K562 (cell line): ENCODE measurements around the gene PHF21A. TPM values are rescaled to one million over a fixed set of nuclear protein-coding genes. Genes with fewer than 3 reads are reported as not detected.
A peak's percentile ranks its signal among the peaks of the same experiment; 100 is the strongest.

Experiments
- ATAC-seq: fragments of 200-7000 bp; cut with Tn5 transposase; 3 replicates; pipeline ENCODE4 v1.9.1; 2020; ENCODE audit warnings: moderate library complexity
- BruUV-seq: library from RNA; stranded (reverse); fragments of 400-500 nt; replicated peaks from 2 replicates; lab custom pipeline; 2021; lab: Mats Ljungman, UMichigan
- CTCF ChIA-PET: fragments of 300-600 bp; formaldehyde crosslinking; extraction: SDS; loops from one replicate; lab custom pipeline; 2021; ENCODE audit warnings: low intra/inter-chr PET ratio; lab: Yijun Ruan, JAX
- POLR2A ChIA-PET: fragments of 300-600, 350-650 bp; sonication (Branson Sonifier 250); formaldehyde crosslinking; extraction: SDS; loops from one replicate; lab custom pipeline; 2021; ENCODE audit warnings: antibody characterized with exemption, inconsistent platforms; lab: Yijun Ruan, JAX
- DNase-seq, 4 experiments: peaks; one replicate each; pipeline versions ENCODE4 v3.0.0 to v3.0.0-alpha.2; 2011 to 2018; ENCODE audit warnings: low spot score in 3 of 4, mixed read lengths in 3 of 4; ENCODE audit errors: extremely low read depth in 1 of 4
- FAIRE-seq: peaks from 2 replicates; lab custom pipeline; 2011; peaks lifted over from hg19 to GRCh38; lab: Jason Lieb, UNC
- H2AFZ ChIP-seq: 2 replicates; pipeline ENCODE4 v1.6.0; 2011; ENCODE audit warnings: low read depth, low read length, control low read depth, inconsistent platforms
- H3K27ac ChIP-seq: fragments of 200-600 bp; 3 replicates; pipeline ENCODE4 v1.8.0; 2011; ENCODE audit warnings: low read depth, mild to moderate bottlenecking, control low read depth, inconsistent platforms, low read length, moderate library complexity, mixed read lengths; ENCODE audit errors: extremely low read depth
- H3K27me3 ChIP-seq, 2 experiments: fragments of 300-600 bp in 1 of 2; 2 replicates in 1 of 2; 3 replicates in 1 of 2; pipeline versions ENCODE4 v1.6.0 to v1.8.0; 2011; ENCODE audit warnings: inconsistent platforms in 2 of 2, low read length in 2 of 2, mild to moderate bottlenecking in 1 of 2, mixed read lengths in 1 of 2, moderate library complexity in 1 of 2; ENCODE audit not compliant: control insufficient read depth in 2 of 2, insufficient read depth in 2 of 2
- H3K36me3 ChIP-seq: fragments of 300-600 bp; 3 replicates; pipeline ENCODE4 v1.8.0; 2011; ENCODE audit warnings: mild to moderate bottlenecking, low read length, inconsistent platforms; ENCODE audit not compliant: control insufficient read depth, insufficient read depth
- H3K4me1 ChIP-seq, 2 experiments: fragments of 200-600 bp in 1 of 2; replicated peaks in 1 of 2; 2 replicates in 1 of 2; 3 replicates in 1 of 2; pipeline versions ENCODE4 v1.5.1 to v1.8.0; 2011; ENCODE audit warnings: inconsistent platforms in 2 of 2, low read length in 2 of 2, mild to moderate bottlenecking in 1 of 2, mixed read lengths in 1 of 2, moderate library complexity in 1 of 2; ENCODE audit not compliant: control insufficient read depth in 2 of 2, insufficient read depth in 2 of 2
- H3K4me2 ChIP-seq: 2 replicates; pipeline ENCODE4 v1.6.1; 2011; ENCODE audit warnings: low read length, control low read depth, inconsistent platforms, mixed read lengths; ENCODE audit not compliant: insufficient read depth
- H3K4me3 ChIP-seq: fragments of 200-600 bp; sonication (generic), shearing (Covaris generic); 2 replicates; pipeline ENCODE4 v1.5.1; 2016; ENCODE audit warnings: control low read depth, inconsistent platforms
- H3K79me2 ChIP-seq: fragments of 200-600 bp; 3 replicates; pipeline ENCODE4 v1.8.0; 2011; ENCODE audit warnings: low read length, inconsistent platforms; ENCODE audit not compliant: control insufficient read depth, insufficient read depth
- H3K9ac ChIP-seq, 2 experiments: 2 replicates each; pipeline versions ENCODE4 v1.6.0 to v1.6.1; 2011; ENCODE audit warnings: low read depth in 2 of 2, low read length in 2 of 2, control low read depth in 1 of 2, inconsistent platforms in 1 of 2, mild to moderate bottlenecking in 1 of 2, mixed read lengths in 1 of 2; ENCODE audit not compliant: insufficient read depth in 1 of 2
- H3K9me1 ChIP-seq: one replicate; pipeline ENCODE4 v1.6.0; 2011; ENCODE audit warnings: inconsistent platforms, mild to moderate bottlenecking, low read length, moderate library complexity; ENCODE audit not compliant: control insufficient read depth, insufficient read depth
- H3K9me3 ChIP-seq: replicated peaks from 2 replicates; pipeline ENCODE4 v1.5.1; 2011; ENCODE audit warnings: low read depth, low read length, inconsistent platforms; ENCODE audit not compliant: control insufficient read depth, insufficient read depth
- H4K20me1 ChIP-seq: replicated peaks from 2 replicates; pipeline ENCODE4 v1.6.1; 2011; ENCODE audit warnings: low read length, inconsistent platforms, mixed read lengths; ENCODE audit not compliant: control insufficient read depth, insufficient read depth
- ARNT ChIP-seq, 2 experiments: fragments of 450-650 bp; IDR thresholded peaks; 2 replicates each; pipeline ENCODE4 v1.6.1; 2016; ENCODE audit warnings: mild to moderate bottlenecking in 1 of 2
- BCL6 ChIP-seq: fragments of 250-450 bp; sonication (Bioruptor Pico); IDR thresholded peaks from 2 replicates; pipeline ENCODE4 v1.4.0; 2020
- BHLHE40 ChIP-seq: IDR thresholded peaks from 2 replicates; pipeline ENCODE4 v1.6.1; 2011; ENCODE audit warnings: low read length, improper control_type of control experiment
- CSDE1 ChIP-seq, 2 experiments: fragments of 450-650 bp; IDR thresholded peaks; 2 replicates each; pipeline ENCODE4 v1.6.1; 2016; ENCODE audit warnings: mild to moderate bottlenecking in 1 of 2
- KAT7 ChIP-seq: sonication (generic); formaldehyde crosslinking; IDR thresholded peaks from 2 replicates; pipeline ENCODE4 v1.8.0; 2022; ENCODE audit warnings: missing genetic modification reagents, mild to moderate bottlenecking, borderline replicate concordance
- MAFF ChIP-seq: IDR thresholded peaks from 2 replicates; pipeline ENCODE4 v1.6.1; 2012; ENCODE audit warnings: low read length, improper control_type of control experiment
- POLR3A ChIP-seq: IDR thresholded peaks from 2 replicates; pipeline ENCODE4 v1.6.1; 2011; ENCODE audit warnings: borderline replicate concordance, mild to moderate bottlenecking, moderate library complexity; ENCODE audit not compliant: insufficient read length, insufficient read depth; ENCODE audit errors: extremely low read depth
- PRPF4 ChIP-seq: fragments of 200-400 bp; formaldehyde crosslinking; IDR thresholded peaks from one replicate; pipeline ENCODE4 v1.6.1; 2017; ENCODE audit warnings: low read length, low read depth, mild to moderate bottlenecking; ENCODE audit not compliant: insufficient read depth, poor library complexity, severe bottlenecking
- SREBF1 ChIP-seq: fragments of 150-350 bp; IDR thresholded peaks from 2 replicates; pipeline ENCODE4 v1.6.1; 2014; ENCODE audit warnings: antibody characterized with exemption, low read depth, low read length, borderline replicate concordance
- SRSF3 ChIP-seq: fragments of 200-400 bp; formaldehyde crosslinking; IDR thresholded peaks from 2 replicates; pipeline ENCODE4 v1.6.1; 2016; ENCODE audit warnings: mild to moderate bottlenecking, low read length, moderate library complexity; ENCODE audit not compliant: insufficient read depth
- TEAD2 ChIP-seq: fragments of 450-650 bp; IDR thresholded peaks from 2 replicates; pipeline ENCODE4 v1.6.1; 2016; ENCODE audit warnings: missing genetic modification characterization, control low read depth, missing compliant biosample characterization
- WGBS: fragments of 100-300 bp; shearing (Covaris generic); methylation state at CpG from one replicate; pipeline ENCODE4 v1.1.6; 2016; ENCODE audit warnings: low coverage, mixed read lengths; ENCODE audit not compliant: insufficient coverage; ENCODE audit errors: missing lambda C conversion rate; 5-methylcytosine and 5-hydroxymethylcytosine counted together
- in situ Hi-C: fragments of 300-500 bp; cut with MboI; formaldehyde crosslinking; loops from 4 replicates; pipeline ENCODE4 v1.15.0; 2018; ENCODE audit warnings: inconsistent platforms, mixed read lengths
- intact Hi-C: fragments of 100-400 bp; cut with micrococcal nuclease; formaldehyde crosslinking; loops from 2 replicates; pipeline ENCODE4 v1.14.2; 2022
- polyA plus RNA-seq, 8 experiments: library from polyadenylated mRNA; depleted of rRNA in 4 of 8; stranded (reverse) in 5 of 8; unstranded in 3 of 8; fragments of >200 nt; fragmentation: Nextera tagmentation in 2 of 8; fragmentation: Illumina TruSeq in 1 of 8; extraction: Ambion mirVana in 2 of 8; extraction: Trizol in 1 of 8; gene quantifications; 2 replicates each; pipeline versions ENCODE4 v1.2.1 to v1.2.3, GENCODE V29; 2011 to 2014; ENCODE audit warnings: inconsistent platforms in 1 of 8, missing spikeins in 1 of 8
- total RNA-seq, 7 experiments: library from RNA; depleted of rRNA in 6 of 7; stranded (reverse); fragments of >200 nt in 6 of 7; fragmentation: Illumina TruSeq in 2 of 7; extraction: Trizol in 2 of 7; gene quantifications; 2 replicates each; pipeline versions ENCODE4 v1.2.1 to v1.2.3, GENCODE V29; 2011 to 2021; ENCODE audit warnings: low replicate concordance in 1 of 7
- TF ChIP-seq, protein P1 (sequence below), 2 experiments: fragments of 450-650 bp; IDR thresholded peaks; 2 replicates each; pipeline ENCODE4 v1.6.1; 2016; ENCODE audit warnings: mild to moderate bottlenecking in 2 of 2, borderline replicate concordance in 1 of 2, low read depth in 1 of 2, moderate library complexity in 1 of 2

The PHF21A gene
- total and polyA plus RNA-seq, 9 of the 15 experiments (the other 6 are each of a cell fraction or from before 2014, with no cell fraction given) = 1.5 to 32.4 (median 10.7) TPM

DNA sequence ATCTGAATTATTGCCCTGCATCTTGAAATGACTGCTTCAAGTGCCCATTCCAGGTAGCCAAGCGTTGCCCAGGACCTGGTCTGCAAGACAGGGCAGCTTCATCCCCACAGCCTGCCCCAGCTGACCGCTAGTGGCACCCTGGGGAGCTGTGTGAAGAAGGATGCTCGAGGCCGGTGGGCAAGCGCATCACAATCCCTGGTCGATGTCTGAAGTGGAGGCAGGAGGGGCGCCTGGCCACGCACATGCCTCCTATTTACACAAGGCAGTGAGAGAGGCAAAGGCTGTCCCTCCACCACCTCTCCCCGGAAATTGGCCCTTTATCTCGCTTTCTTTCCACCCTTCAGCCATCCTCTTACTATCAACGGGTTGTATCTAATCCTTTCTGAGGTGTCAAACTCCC lies 28.1 kb upstream of the PHF21A start (continued):
- TF ChIP-seq KAT7 (CRISPR knock-in tag) (no peak), CSDE1 (IDR thresholded peaks at IDR 0.05) (no peak), POLR3A (no peak), TEAD2 (tag) (no peak), MAFF (no peak)

DNA sequence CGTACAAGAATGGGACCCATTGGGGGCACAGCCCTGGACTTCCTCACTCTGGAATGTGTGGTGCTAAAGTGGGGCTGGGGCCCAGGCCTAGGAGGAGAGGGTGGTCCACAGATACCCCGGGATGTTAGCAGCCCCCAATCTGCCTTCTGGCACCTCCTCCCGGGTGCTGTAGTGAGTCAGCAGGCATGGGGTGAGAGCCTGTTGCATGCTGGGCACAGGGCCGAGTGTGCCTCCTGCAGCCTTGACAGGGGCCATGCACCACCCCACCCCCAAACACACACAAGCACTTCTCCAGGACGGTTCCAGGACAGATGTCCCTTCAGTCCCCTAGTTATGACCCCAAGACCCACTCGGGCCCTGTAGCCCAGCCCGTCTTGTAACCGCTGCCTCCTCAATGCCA lies 23.5 kb upstream of the PHF21A start:
- Histone ChIP-seq H3K9ac (no peak overlapping the region), H2AFZ (no peak overlapping the region), H3K9me1 (no peaks in the 10 kb centered on the region), H3K27me3 (no peaks in the 10 kb centered on the region), H3K27ac (no peak overlapping the region), H3K9me3 (no peaks in the 10 kb centered on the region), H3K4me2 (no peak overlapping the region), H4K20me1 (no peaks in the 10 kb centered on the region), H3K4me3 (no peak overlapping the region), H3K36me3 (no peaks in the 10 kb centered on the region), H3K4me1 (peaks cover 6 to 20% of the 10 kb centered on the region in 2 experiments; a peak in 4 of 5 replicates), H3K79me2 (no peaks in the 10 kb centered on the region)
- no TSS peak for BruUV-seq
- in situ Hi-C loops (no loop called here), intact Hi-C loops (no loop called here)
- POLR2A ChIA-PET = no interaction called here
- ATAC-seq (peak; percentile 47), DNase-seq (no peak), FAIRE-seq (no peak)
- CTCF ChIA-PET = no interaction called here
- WGBS = 48% methylated on average over 8 of the region's 8 CpGs
- TF ChIP-seq BHLHE40 = no peak
- no peak for TF ChIP-seq MAFF
- TF ChIP-seq ARNT (IDR thresholded peaks at IDR 0.05) = no peak
- TF ChIP-seq PRPF4 = no peak
- TF ChIP-seq SREBF1 = no peak
- no peak for TF ChIP-seq BCL6
- TF ChIP-seq, protein P1, sequence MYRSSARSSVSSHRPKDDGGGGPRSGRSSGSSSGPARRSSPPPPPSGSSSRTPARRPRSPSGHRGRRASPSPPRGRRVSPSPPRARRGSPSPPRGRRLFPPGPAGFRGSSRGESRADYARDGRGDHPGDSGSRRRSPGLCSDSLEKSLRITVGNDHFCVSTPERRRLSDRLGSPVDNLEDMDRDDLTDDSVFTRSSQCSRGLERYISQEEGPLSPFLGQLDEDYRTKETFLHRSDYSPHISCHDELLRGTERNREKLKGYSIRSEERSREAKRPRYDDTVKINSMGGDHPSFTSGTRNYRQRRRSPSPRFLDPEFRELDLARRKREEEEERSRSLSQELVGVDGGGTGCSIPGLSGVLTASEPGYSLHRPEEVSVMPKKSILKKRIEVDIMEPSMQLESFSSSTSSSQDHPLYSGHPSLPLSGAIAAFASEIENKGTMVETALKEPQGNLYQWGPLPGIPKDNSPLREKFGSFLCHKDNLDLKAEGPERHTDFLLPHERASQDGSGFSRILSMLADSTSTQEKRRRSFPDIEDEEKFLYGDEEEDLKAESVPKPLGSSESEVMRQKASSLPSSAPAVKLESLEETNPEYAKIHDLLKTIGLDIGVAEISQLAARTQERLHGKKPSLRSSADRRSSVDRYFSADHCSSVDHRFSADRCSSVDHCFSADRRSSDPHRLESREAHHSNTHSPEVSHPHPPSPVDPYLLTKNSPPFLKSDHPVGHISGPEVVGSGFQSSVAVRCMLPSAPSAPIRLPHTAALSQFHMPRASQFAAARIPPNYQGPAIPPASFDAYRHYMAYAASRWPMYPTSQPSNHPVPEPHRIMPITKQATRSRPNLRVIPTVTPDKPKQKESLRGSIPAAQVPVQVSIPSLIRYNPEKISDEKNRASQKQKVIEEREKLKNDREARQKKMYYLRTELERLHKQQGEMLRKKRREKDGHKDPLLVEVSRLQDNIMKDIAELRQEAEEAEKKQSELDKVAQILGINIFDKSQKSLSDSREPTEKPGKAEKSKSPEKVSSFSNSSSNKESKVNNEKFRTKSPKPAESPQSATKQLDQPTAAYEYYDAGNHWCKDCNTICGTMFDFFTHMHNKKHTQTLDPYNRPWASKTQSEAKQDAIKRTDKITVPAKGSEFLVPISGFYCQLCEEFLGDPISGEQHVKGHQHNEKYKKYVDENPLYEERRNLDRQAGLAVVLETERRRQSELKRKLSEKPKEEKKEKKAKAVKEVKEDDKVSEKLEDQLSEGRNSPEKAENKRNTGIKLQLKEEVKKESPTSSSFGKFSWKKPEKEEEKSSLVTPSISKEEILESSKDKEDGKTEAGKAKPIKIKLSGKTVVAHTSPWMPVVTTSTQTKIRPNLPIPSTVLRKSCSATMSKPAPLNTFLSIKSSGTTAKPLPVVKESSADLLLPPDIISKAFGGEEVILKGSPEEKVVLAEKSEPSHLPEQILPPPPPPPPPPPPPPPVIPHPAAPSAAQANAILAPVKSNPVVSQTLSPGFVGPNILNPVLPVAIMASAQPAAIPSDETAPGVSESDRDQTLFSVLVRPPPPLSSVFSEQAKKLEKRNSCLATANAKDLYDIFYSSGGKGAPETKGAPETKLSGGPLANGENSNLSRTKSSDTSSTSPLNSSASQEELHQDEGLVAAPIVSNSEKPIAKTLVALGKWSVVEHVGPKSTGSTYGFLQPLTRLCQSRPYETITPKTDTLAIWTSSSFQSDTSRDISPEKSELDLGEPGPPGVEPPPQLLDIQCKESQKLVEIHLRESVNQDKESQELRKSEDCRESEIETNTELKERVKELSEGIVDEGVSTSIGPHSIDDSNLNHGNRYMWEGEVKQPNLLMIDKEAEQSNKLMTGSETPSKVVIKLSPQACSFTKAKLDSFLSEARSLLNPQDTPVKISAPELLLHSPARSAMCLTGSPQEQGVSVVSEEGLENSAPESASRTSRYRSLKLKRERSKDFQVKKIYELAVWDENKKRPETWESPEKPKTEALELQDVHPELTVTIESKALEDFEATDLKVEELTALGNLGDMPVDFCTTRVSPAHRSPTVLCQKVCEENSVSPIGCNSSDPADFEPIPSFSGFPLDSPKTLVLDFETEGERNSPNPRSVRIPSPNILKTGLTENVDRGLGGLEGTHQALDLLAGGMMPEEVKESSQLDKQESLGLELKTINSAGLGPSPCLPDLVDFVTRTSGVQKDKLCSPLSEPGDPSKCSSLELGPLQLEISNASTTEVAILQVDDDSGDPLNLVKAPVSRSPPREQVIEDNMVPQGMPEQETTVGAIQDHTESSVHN (IDR thresholded peaks at IDR 0.05; ENCODE audit: borderline replicate concordance in 1 of 2, low read depth in 1 of 2) = no peak
- no peak for TF ChIP-seq SRSF3
